ENCODE results near the gene PPP1R3G.

Gene PPP1R3G

DNA sequence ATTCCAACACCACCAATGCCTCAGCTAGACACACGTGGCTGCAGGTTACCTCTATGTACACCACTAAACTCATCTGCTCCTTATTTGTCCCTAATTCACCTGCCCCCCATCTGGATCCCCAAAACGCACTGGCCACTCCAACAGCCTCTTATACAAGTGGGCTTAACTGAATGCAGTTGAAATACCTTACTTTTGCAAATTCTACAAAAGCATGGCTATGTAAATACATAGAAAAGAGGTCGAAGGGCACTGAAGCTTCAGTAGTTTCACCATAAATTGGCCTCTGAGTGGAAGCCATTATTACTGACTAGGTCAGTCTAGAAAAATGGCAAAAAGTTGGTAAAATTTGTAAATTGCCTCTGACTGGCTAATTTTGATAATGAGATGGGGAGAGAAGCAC lies 11.1 kb upstream of the PPP1R3G start:
- no peak for DNase-seq

DNA sequence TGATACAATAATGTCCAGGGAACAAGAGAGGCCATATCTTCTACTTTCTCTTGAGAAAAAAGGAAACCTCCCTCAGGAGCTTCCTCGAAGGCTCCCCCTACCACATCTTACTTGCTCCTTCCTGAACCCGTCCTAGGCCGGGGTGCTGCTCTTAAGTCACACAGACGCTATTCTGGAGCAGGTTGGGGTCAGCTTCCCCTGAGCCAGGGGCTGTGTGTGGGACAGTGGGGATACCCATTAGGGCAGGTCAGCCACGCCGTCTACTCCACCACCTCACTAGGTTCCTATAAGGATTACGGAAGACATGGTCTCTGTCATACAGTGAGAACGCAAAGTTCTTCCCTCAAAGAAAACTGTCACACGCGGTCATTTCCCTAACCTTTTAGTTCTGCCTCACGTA lies 8.2 kb upstream of the PPP1R3G start:
- no peak for DNase-seq

DNA sequence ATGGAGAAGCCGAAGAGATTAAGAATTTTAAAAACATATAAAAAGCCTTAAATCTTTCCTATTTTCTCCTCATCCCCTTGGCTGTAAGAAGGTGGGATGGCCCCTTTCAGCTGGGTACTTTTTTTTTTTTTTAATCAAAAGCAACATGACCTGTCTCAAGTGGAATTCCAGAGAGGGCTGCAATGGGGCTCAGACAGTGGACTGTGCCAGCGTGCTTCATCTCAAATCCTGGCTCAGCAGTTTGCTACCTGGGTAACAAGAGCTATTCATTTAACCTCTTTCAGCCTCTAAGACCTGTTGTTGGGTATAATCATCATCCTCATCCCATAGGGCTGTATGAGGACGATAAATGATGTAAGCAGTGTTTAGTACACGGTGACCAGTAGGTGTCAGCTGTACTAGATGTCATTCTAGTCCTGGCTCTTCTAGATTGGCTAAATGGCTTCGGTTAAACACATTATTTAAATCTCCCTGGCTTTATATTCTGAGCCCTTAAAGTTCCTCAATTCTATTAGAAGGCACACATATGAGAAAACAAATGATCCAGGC lies 6.9 kb upstream of the PPP1R3G start:
- DNase-seq = no peak

DNA sequence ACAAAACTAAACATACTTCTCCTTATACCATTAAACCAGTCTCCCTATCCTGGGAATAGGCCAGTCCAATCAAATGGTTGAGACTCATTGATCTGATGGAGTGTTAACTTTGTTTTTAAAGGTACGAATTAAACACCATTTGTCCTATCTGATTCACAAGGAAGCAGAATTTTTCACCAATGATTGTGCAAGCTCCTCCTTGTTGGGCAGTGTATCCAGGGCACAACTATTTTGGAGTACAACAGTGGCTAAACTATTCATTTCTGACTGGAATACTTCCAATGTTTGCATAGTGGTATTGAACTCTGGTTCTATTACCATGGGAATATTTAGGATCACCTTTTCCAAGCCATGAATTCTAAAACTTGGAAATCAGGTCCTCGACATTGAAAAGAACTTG lies 5.4 kb upstream of the PPP1R3G start:
- DNase-seq = no peak

DNA sequence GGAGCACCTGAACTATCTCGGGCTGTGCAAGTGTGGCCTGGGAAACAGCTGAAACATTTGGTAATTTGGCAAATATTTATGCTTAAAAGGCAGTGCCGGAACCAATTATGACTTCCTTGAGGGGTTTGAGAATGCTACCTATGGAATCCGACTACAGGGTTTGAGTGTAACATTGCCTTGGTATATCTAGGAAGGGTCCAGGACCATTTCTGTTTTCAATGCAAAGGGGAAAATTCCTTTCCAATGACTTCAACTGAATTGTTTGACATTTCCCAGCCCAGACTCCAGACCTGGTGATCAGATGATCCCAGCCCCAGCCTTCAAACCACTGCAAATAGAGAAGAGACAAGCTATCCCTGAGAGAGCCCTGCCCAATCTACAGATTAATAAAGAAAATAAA lies 4.6 kb upstream of the PPP1R3G start:
- DNase-seq = no peak

DNA sequence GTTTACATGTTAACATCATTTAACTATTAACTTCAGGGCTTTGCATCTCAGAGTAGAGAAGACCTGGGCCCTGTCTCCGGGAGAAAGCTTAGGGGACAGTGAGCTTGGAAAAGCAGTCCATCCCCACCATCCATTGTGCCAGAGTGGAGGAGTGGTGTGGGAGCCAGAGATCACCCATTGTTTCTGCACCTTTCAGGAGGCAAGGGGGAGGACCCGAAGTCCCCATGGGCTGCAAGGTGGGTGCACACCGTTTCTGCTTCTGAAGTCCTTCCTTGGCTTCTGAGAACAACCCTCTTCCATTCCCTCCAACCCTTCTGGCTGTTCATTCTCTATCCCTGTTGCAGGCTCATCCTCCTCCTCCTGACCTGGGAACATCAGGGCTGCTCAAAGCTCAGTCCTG lies 4.0 kb upstream of the PPP1R3G start:
- no peak for DNase-seq

DNA sequence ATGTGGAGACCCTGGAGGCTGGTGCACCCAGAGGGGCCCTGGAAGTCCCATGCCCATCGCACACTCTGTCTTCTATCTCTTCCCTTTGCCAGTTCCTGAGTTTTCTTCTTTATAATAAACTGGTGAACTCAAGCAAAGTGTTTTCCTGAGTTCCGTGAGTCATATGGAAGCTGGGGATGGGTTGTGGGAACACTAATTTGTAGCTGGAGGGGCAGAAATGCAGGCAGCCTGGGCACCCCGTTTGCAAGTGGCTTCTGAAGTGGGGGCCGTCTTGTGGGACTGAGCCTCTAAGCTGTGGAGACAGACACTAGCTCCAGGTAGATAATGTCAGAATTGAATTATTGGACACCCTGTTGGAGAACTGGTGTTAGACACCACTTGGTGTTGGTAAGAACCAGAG lies 3.2 kb upstream of the PPP1R3G start:
- no peak for DNase-seq

DNA sequence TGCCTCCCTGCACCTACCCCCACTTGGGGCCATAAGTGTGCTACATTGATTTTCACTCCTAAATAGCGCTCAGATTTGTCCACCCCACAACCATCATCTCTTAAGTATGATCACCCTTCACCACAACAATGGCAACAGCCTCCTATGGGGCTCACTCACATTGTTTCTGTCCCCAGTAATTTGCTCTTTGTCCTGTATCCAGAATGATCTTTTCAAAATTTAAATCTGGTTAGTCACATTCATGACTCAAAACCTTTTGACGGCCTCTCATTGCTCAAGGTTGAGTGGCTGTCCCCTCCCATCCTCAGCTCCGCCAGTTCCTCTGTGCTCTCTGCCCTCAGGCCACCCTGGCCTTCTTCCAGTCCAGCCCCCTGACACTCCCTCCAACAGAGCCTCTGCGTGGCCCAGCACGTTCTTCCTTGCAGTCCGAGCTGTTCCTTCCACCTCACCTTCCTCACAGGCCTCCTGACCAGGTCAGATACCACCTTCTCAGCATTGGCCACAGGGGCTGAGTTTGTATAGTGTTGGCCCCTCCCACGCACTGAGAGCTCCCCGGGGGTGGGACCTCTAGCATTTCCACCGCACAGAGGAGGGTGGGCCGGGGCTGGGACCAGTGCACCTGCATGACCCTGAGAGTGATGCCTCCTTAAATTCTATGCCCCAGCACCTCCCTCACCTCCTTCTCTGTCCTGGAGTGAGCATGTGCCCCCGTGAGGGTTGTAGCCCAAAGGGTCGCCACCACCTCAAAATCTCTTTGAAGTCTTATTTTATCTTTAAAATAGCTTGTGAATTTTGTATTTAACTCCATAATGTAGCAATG lies 2.4 kb upstream of the PPP1R3G start:
- no peak for DNase-seq

DNA sequence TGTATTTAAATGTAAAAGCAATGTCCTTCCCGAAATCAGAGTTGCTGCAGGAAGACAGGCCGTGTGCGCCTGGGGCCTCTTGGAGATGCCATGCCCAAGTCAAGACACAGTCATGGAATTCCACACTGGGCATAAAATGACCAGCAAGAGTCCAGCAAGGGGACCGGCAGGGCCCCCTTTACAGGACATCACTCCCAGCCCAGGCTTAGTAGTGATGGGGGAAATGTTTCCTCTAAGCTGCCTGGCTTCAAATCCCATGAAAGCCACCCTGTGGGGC lies 1.9 kb upstream of the PPP1R3G start:
- no peak for DNase-seq

DNA sequence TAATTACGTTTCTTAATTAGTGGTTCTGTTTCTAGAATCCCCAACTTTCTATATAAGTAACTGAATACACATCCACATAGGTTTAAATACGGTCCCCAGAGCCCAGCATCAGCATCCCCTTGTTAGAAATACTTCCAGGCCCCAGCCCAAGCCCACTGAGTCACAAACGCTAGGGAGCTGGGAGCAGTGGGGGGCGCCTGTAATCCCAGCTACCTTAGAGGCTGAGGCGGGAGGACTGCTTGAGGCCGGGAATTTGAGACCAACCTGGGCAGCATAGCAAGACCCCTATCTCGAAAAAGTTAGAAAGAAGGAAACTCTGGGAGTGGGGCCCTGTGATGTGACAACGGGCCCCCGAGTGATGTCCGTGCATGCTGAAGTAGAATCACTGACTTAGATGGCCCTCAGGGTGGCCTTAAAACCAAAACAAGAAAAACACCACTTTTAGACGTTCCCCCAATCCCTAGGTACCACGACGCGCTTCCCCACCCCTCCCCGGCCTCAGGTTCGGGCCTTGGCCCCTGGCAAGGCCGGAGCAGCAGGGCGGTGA lies 1.3 kb upstream of the PPP1R3G start:
- DNase-seq = no peak

DNA sequence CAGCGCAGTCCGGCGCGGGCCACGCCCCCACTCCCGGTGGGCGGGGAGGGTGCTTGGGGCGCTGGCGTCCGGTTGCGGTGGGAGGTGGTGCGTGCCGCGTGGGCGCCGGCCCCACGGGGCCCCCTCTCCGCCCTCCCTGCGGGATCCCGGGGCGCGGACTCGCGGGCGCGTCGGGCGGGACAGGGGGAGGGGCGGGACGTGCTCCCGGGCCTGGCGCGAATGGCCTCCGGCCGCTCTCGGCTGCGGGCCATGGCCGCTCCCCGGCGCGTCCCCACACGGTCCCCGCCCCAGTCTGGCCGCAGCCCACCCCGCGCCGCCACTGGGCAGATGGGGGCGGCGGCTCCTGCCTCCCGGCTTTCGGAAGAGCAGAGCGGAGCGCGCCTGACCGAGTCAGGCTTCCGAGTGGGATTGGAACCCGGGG lies 771 bp upstream of the PPP1R3G start:
- no peak for DNase-seq

DNA sequence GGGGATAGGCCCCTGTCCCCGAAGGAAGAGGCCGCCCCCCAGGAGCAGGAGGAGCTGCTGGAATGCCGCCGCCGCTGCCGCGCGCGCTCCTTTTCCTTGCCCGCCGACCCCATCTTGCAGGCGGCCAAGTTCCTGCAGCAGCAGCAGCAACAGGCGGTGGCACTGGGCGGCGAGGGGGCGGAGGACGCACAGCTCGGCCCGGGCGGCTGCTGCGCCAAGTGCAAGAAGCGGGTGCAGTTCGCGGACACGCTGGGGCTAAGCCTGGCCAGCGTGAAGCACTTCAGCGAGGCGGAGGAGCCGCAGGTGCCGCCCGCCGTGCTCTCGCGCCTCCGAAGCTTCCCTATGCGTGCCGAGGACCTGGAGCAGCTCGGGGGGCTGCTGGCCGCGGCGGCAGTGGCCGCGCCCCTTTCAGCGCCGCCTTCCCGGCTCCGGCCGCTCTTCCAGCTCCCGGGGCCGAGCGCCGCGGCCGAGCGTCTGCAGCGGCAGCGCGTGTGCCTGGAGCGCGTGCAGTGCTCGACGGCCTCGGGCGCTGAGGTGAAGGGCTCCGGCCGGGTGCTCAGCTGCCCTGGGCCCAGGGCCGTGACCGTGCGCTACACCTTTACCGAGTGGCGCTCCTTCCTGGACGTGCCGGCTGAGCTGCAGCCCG lies 630 bp downstream of the PPP1R3G start:
- no peak for DNase-seq

DNA sequence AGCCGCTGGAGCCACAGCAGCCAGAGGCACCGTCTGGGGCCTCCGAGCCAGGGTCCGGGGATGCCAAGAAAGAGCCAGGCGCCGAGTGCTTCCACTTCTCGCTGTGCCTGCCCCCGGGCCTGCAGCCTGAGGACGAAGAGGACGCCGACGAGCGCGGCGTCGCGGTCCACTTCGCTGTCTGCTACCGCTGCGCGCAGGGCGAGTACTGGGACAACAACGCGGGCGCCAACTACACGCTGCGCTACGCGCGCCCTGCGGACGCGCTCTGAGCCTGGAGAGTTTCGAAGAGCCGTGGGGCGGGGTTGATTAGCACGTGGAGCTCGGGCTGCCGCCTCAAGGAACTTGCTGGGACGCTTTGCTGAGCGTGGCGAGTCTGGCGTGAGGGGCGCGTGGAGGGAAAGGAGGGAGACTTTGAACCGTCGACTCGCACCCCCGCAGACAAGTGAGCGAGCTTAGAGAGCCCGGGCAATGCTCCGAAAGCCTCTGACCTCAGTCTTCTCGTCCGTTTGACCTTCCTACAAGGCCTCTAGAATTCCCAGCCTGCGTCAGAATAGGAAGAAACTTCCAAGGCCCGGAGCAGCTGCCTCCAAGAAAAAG lies 1.3 kb downstream of the PPP1R3G start:
- no peak for DNase-seq

DNA sequence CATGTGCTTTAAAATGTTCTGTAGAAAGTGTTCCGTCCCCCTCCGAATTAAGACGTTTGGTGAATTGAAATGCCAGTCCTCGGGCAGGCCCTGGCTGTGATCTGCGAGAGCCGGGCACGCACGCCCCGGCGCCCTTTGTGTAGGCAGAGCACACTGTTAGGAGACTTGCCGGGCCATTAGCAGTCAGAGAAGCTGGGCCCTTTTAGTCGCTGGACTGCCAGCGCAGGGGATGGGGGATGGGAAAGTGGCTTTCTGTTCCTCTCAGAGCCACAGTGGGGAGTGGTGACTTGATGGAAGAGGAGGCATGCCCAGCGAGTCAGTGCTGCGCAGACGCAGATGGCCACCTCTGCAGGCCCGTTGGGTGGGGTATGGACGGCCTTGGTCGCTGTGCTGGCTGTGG lies 2.2 kb downstream of the PPP1R3G start:
- DNase-seq = no peak

DNA sequence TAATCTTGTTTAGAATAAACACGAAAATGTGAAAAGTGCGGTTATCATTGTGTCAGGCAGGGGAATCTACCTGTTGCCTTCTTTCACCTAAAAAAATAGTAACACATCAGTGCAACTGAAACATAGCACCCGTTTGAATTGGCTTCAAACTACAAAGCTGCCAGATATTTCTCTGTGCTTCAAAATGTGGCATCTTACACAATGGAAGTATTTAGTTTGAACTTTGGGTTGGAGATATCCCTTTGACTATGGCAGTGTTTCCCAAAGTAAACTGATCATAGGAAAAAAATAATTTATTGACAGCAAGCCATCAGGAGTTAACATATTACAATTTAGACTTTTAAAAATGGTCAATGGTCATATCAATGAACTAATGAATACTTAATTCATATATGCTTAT lies 3.6 kb downstream of the PPP1R3G start:
- no peak for DNase-seq

DNA sequence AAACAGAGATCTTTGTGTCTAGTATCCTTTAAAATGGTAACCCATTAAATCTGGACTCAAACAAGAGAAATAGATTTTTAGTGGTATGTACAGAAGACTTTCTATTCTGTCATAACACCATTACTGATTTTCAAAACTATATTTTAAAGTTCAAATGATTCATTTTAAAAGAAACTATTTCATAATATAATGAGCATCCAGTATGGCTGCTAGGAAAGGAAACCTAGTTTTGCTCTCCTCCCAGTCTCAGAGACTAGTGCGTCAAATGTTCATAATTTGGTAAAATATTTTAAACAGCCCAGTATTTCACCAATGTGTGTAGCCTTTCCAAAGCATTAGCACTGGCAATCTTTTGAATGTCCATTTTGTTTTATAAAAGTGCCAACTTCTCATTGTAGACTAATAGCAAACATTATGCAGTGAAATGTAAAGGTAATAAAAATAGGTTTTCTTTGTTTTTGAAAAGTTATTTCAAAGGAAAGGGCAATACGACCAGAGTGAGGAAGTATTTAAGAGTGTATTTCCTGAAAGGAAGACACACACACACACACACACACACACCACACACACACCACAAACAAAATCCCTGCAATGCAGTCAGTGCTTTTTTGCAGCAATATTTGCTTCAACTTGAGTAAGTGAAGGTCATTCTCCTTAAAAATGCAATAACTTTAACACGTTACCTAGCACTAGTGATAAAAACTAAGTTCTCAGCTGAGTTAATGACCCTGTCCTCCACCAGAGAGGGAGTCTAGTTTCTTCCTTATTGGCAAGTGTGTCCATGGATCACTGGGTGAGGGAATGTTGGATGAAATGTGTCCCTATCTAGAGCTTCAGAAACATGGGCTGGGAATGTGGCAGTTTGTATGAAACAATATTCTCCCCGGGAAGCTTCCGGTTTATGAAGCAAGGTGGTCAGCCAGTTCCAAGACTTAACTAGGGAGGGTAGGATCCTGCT lies 4.6 kb downstream of the PPP1R3G start:
- no peak for DNase-seq

DNA sequence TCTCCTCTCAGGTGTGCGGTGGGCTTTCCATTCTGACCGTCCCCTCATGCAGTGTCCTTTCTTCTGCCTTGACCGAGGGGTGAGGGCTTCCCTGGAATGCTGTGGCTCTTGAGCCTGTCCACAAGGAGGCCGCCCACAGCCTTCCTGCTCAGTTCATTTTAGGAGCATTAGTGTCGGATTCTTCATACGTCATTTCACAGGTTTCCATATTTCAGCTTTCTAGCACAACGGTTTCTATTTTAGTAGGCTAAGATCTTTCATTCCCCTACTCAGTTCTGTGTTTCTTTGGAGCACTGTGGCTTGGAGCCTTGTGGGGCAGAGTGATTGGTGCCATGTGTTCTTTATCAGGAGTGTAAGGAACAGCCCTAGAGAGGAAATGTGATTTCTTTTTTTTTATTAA lies 5.5 kb downstream of the PPP1R3G start:
- DNase-seq = no peak

DNA sequence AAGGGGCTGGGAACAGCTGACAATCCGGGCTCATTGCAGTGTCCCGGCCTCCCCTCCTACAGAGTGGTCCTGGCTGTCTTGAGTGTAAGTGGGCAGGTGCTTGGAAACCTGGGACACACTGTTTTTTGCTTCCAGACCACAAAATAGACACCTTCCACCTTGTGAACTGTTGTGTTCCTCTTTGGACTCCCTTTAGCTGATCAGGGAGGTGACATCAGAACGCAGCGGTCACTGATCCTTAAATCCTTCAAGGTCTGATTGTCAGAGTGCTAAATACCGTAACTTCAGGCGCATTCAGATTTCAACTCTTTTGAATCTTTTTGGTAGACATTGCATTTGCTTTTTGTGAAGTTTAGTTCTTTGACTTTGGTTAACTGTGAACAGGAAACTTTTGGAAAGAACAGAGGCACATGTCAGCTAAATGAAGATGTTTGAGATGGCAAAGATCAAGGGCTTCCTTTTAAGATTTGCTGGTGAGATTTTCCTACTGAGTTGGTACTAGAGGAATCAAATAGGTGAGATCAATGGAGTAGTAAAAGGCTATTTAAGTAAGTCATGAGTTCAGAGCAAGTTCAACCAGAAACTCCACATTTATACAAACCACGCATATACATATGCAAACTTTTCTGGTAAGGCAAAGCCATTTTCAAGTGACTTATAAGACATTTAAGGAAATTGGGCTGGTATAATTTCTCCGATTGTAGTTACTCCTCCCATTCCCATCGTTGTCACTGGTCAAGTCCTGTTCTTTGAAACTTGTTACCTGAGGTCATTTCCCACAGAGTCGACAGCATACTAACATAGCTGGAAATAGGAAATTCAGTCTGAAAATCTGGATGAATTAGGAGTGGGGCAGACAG lies 6.3 kb downstream of the PPP1R3G start:
- no peak for DNase-seq

DNA sequence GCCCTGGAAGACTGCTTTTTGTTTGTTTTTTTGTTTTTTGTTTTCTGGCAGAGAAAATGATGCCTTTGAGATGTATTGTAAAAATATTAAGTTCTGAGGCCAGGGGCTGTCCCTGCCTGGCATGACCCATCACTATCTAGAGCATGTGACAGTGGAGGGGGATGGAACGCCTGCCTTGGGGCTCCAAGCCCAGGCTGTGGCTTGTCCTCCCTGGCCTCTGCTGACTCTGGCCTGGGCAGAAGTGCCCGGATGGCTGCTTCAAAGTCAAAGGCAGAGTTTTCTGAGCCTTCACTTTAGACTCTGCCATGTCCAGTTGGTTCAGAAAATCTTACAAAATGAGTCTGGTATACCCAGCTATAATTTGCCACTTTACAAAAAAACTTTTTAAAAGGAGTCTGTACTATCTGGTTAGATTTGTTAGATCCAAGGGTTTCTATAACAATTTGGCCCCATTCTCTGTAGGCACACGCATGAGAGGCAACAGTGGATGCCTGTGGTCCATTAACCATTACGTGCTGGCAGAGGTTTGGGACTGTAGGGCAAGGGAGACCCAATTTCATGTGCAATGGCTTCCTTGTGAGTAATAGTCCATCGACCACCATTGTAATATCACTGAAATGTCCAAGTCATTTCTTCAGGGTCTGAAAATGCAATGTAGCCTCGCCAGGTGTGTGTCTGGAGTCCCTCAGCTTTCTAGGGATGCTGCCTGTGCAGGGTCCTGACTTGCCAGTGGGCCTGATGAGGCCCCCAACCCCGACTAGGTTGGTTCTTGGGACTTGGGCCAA lies 8.3 kb downstream of the PPP1R3G start:
- no peak for DNase-seq

DNA sequence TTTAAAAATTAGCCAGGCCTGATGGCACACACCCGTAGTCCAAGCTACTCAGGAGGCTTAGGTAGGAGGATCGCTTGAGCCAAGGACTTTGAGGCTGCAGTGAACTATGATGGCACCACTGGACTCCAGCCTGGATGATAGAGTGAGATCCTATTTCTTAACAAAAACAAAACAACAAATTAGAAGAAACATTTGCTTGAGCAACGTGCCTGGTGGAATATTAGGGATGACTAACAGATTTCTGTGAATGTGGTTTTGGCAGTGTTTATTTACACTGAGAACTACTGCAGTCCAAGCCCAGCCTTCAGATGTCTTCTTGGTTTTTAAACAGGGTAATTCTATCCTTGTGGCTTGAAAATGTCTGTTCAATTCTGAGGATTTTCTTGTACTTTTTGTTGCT lies 9.2 kb downstream of the PPP1R3G start:
- DNase-seq = no peak

DNA sequence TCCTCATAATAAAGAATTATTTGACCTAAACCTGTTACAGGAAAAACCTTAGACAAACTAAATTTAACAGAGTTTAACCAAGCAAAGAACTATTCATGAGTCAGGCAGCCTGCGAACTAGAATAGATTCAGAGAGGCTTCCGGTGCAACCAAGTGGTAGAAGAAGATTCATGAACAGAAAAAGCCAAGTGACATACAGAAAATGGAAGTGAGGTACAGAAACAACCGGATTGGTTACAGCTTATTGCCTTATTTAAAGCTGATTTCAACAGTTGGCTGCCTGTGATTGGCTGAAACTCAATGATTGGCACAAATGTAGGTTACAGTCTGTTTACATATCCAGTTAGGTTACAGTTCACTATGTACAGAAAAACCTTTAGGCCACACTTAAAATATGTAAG lies 10.1 kb downstream of the PPP1R3G start:
- DNase-seq = no peak
